Neutrophil (primary cell): ENCODE measurements around the gene SMG1.

Source experiments
- H3K27ac ChIP-seq: fragments of 200-600 bp; sonication (generic); 2 replicates; pipeline ENCODE4 v1.5.1; 2016; ENCODE audit warnings: mild to moderate bottlenecking, moderate library complexity
- H3K27me3 ChIP-seq: fragments of 200-600 bp; sonication (generic); 2 replicates; pipeline ENCODE4 v1.6.0; 2016; ENCODE audit warnings: mild to moderate bottlenecking
- H3K36me3 ChIP-seq: fragments of 200-600 bp; sonication (generic); 2 replicates; pipeline ENCODE4 v1.5.1; 2017
- H3K4me1 ChIP-seq, 2 experiments: fragments of 200-600 bp in 1 of 2; sonication (generic) in 1 of 2; 1 replicate in 1 of 2; 2 replicates in 1 of 2; pipeline versions ENCODE4 v1.5.1 to v1.6.1; 2013 to 2016; ENCODE audit warnings: low read depth in 1 of 2, low read length in 1 of 2, mild to moderate bottlenecking in 1 of 2, moderate library complexity in 1 of 2; ENCODE audit not compliant: control insufficient read depth in 1 of 2, insufficient read depth in 1 of 2
- H3K4me3 ChIP-seq, 2 experiments: fragments of 200-600 bp in 1 of 2; sonication (generic) in 1 of 2; 1 replicate in 1 of 2; 2 replicates in 1 of 2; pipeline ENCODE4 v1.5.1; 2013 to 2016; ENCODE audit warnings: low read depth in 1 of 2, low read length in 1 of 2, mild to moderate bottlenecking in 1 of 2, moderate library complexity in 1 of 2
- H3K9me3 ChIP-seq: fragments of 200-600 bp; sonication (generic); 2 replicates; pipeline ENCODE4 v1.5.1; 2016
- TF ChIP-seq, protein P1 (sequence below): fragments of 200-600 bp; sonication (generic); IDR thresholded peaks from 2 replicates; pipeline ENCODE4 v1.5.1; 2016; ENCODE audit warnings: antibody characterized with exemption

SMG1 gene

DNA sequence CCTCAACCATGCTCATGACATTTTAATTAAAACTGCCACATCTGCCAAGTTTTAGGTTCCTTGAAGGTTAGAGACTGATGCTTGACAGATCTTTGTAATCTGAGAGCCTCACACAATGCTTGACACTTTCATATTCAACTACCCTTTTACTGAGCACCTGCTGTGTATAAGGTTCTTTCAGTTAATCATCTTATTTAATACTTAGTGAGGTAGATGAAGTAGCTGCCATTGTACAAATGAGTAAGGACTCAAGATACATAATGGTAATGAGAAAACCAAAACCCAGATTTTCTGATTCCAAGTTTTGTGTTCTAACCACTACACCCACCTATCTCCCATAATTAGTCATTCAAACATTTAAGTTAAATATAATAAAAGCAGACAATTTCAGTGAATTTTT lies 89.5 kb downstream of the SMG1 start:
- peaks cover 19 to 27% of the 10 kb centered on the region in 2 experiments for H3K4me1 ChIP-seq
- no peak overlapping the region for H3K27ac ChIP-seq
- peaks cover 4% of the 10 kb centered on the region for H3K9me3 ChIP-seq
- H3K4me3 ChIP-seq, result no peak overlapping the region
- H3K27me3 ChIP-seq, result no peaks in the 10 kb centered on the region
- H3K36me3 ChIP-seq, result peaks cover 93% of the 10 kb centered on the region
- TF ChIP-seq, protein P1, sequence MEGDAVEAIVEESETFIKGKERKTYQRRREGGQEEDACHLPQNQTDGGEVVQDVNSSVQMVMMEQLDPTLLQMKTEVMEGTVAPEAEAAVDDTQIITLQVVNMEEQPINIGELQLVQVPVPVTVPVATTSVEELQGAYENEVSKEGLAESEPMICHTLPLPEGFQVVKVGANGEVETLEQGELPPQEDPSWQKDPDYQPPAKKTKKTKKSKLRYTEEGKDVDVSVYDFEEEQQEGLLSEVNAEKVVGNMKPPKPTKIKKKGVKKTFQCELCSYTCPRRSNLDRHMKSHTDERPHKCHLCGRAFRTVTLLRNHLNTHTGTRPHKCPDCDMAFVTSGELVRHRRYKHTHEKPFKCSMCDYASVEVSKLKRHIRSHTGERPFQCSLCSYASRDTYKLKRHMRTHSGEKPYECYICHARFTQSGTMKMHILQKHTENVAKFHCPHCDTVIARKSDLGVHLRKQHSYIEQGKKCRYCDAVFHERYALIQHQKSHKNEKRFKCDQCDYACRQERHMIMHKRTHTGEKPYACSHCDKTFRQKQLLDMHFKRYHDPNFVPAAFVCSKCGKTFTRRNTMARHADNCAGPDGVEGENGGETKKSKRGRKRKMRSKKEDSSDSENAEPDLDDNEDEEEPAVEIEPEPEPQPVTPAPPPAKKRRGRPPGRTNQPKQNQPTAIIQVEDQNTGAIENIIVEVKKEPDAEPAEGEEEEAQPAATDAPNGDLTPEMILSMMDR, result no peak

DNA sequence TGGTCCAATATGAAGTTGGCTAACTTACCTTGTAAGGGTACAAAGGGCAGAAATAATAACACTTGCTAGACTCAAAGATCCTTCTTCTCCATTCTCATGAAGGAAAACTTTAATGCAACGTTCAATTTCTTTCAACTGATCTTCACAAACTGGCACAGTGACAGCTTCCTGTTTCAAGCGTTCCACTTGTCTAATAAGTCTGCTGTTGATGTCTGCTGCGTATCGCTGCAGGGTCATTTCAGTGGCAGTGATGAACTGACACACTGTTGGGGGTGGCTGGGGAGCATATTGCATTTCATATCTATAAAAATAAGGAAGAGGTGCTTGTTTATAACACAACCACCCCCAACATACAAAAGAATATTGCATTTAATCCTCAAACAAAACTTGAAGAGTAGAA lies 91.3 kb downstream of the SMG1 start:
- H3K4me1 ChIP-seq, result peaks cover 16 to 27% of the 10 kb centered on the region in 2 experiments
- H3K36me3 ChIP-seq, result peaks cover 96% of the 10 kb centered on the region

DNA sequence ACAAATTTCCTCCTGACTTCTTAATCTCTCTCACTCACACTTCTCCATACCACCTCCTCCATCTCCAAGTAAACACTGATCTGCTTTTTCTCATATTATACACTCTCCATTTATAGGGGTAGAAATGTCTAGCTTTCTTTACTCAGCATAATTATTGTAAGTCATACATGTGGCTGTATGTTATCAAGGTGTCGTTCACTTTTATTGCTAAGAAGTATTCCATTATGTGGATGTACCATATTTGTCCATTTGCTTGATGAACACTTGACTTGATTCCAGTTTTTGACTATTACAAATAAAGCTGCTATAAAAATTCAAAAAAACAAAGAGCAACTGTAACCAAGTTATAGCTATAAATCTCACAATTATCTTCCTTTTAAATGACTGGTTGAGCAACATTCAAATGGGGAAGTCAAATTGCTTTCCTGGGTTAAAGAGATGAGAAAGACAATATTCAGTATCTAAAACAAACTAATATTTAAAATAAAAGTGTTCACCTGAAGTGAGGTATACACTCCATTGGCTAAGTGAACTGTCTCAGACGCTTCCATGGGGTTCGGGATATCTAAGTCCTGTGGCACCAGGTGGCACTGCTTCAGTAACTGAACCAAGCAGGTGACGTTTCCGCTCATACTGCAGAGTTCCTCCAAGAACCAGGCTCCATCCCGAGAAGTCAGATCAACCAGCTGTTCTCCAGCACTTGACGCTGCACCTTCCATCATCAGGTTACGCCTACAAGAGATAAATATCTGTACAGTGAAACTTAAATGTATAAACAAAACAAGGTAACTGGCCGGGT lies 92.3 kb downstream of the SMG1 start:
- peaks cover 97% of the 10 kb centered on the region for H3K36me3 ChIP-seq
- H3K9me3 ChIP-seq, result peaks cover 4% of the 10 kb centered on the region
- no peaks in the 10 kb centered on the region for H3K27me3 ChIP-seq
- TF ChIP-seq, protein P1, result no peak
- H3K27ac ChIP-seq, result peak overlapping the region; percentile 60
- H3K4me3 ChIP-seq, result no peak overlapping the region
- H3K4me1 ChIP-seq, result peaks cover 16 to 26% of the 10 kb centered on the region in 2 experiments

More for the DNA sequence above, 91.3 kb downstream of the SMG1 start:
- Histone ChIP-seq H3K27ac (peak overlapping the region; percentile 60), H3K27me3 (no peaks in the 10 kb centered on the region), H3K4me3 (no peak overlapping the region), H3K9me3 (peaks cover 4% of the 10 kb centered on the region)
- TF ChIP-seq, protein P1, result no peak

DNA sequence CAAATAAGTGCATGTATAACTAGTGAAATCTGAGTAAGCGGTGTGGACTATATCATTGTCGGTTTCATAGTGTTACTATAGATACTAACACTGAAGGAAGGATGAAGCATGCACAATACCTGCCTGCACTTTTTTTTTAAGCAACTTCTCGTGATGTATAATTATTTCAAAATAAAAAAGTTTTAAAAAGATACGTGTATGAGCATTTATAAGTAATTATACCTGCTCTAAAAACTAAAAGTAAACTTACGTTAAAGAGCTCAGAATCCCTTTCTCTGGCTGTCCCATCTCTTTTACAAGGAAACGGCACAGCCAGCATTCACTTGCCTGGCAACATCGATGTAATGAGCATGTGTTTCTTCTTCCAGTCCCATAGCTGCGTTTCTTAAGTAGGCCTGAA lies 93.6 kb downstream of the SMG1 start:
- TF ChIP-seq, protein P1, result no peak
- H3K27me3 ChIP-seq, result no peaks in the 10 kb centered on the region

DNA sequence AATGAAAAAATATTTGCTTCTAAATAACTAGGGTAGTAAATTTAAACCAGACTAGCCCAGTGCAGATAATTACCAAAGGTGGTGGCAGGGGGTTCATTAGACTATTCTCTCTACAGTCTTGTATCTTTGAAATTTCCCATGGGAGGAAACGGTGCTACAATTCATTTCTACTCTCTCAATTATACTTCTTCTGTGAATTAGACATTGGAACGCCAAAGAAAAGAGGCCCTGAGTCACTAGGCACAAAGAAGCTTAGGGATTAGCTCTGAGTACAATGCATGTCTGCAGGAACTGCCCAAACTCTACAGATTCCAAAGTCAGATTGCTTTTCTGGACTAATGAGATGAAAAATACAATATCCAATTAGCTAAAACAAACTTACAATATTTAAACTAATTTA lies 94.2 kb downstream of the SMG1 start:
- Histone ChIP-seq H3K9me3 (peaks cover 4% of the 10 kb centered on the region), H3K27ac (no peak overlapping the region), H3K4me3 (no peak overlapping the region), H3K4me1 (peaks cover 12 to 16% of the 10 kb centered on the region in 2 experiments), H3K36me3 (peaks cover 94% of the 10 kb centered on the region), H3K27me3 (no peaks in the 10 kb centered on the region)
- TF ChIP-seq, protein P1, result no peak

More for the DNA sequence above, 93.6 kb downstream of the SMG1 start:
- Histone ChIP-seq H3K4me1 (peaks cover 12 to 16% of the 10 kb centered on the region in 2 experiments), H3K9me3 (peaks cover 4% of the 10 kb centered on the region), H3K27ac (no peak overlapping the region), H3K4me3 (no peak overlapping the region), H3K36me3 (peaks cover 98% of the 10 kb centered on the region)
